Colon (tissue), 2 donors: ENCODE data around the gene HUS1B.
"Not testable (repeated sequence)": the region's sequence is repeated elsewhere in the genome, so short reads cannot be mapped to it uniquely, and the experiment has no call there.

Source experiments
- FAIRE-seq: peaks from 2 replicates; lab custom pipeline; 2012; peaks lifted over from hg19 to GRCh38; lab: Jason Lieb, UNC
- donor health status: control.
- donor health status: control.

HUS1B gene

GRCh38 chr6:656460-657252 is at the start of gene HUS1B:
TSS of gene HUS1B (minus strand) at chr6:657100. CDS start at chr6:656944, 156 bp downstream.
- FAIRE-seq: no peak

- FAIRE-seq: no peak
Measured at GRCh38 chr6:706146-706545, 49.2 kb upstream of the HUS1B start.

GRCh38 chr6:705047-705446 is 48.1 kb upstream of the HUS1B start:
- FAIRE-seq: no peak

- no peak for FAIRE-seq
Measured at GRCh38 chr6:704046-704445, 47.1 kb upstream of the HUS1B start.

GRCh38 chr6:703552-703951 is 46.7 kb upstream of the HUS1B start:
- no peak for FAIRE-seq

- FAIRE-seq: no peak
Measured at GRCh38 chr6:701700-702479, 45.0 kb upstream of the HUS1B start.

- FAIRE-seq: no peak
Measured at GRCh38 chr6:701215-701614, 44.3 kb upstream of the HUS1B start.

- no peak for FAIRE-seq
Measured at GRCh38 chr6:700490-700889, 43.6 kb upstream of the HUS1B start.

GRCh38 chr6:699319-699718 is 42.4 kb upstream of the HUS1B start:
- no peak for FAIRE-seq

GRCh38 chr6:694431-695126 is 37.7 kb upstream of the HUS1B start:
- not testable (repeated sequence) for FAIRE-seq

- FAIRE-seq: no peak
Measured at GRCh38 chr6:693723-694009, 36.8 kb upstream of the HUS1B start.

- no peak for FAIRE-seq
Measured at GRCh38 chr6:692858-693722, 36.2 kb upstream of the HUS1B start, which contains the start of gene EXOC2. TSS of gene EXOC2 (minus strand) at chr6:693139. CDS start at chr6:637818, 55,321 bp downstream.

- FAIRE-seq: no peak
Measured at GRCh38 chr6:692356-692851, 35.5 kb upstream of the HUS1B start.

- no peak for FAIRE-seq
Measured at GRCh38 chr6:689223-689622, 32.3 kb upstream of the HUS1B start.

- FAIRE-seq: no peak
Measured at GRCh38 chr6:686497-686896, 29.6 kb upstream of the HUS1B start.

- FAIRE-seq: no peak
Measured at GRCh38 chr6:684831-685636, 28.1 kb upstream of the HUS1B start.

- FAIRE-seq: no peak
Measured at GRCh38 chr6:683742-684440, 27.0 kb upstream of the HUS1B start.

GRCh38 chr6:680666-681340 is 23.9 kb upstream of the HUS1B start:
- FAIRE-seq: no peak

GRCh38 chr6:680251-680650 is 23.4 kb upstream of the HUS1B start:
- FAIRE-seq: no peak

GRCh38 chr6:679282-679681 is 22.4 kb upstream of the HUS1B start:
- no peak for FAIRE-seq
